ENCODE measurements around the gene PKD2L1.

GRCh38 chr10:100359030-100359432 lies 29.0 kb upstream of the PKD2L1 start:
- TF ChIP-seq CTCF (IDR thresholded peaks at IDR 0.05), result no peak
- TF ChIP-seq POLR2A (IDR thresholded peaks at IDR 0.05), result no peak
- TF ChIP-seq EP300 (IDR thresholded peaks at IDR 0.05), result no peak
